GM12878 (cell line): ENCODE measurements around the gene HCFC1. TPM values are rescaled to one million over a fixed set of nuclear protein-coding genes. Genes with fewer than 3 reads are reported as not detected.
A peak's percentile ranks its signal among the peaks of the same experiment; 100 is the strongest.

Source experiments
- ATAC-seq: fragments of 200-7000 bp; cut with Tn5 transposase; 3 replicates; pipeline ENCODE4 v1.9.1; 2020; ENCODE audit warnings: mild to moderate bottlenecking, moderate library complexity
- BruUV-seq: library from RNA; stranded (reverse); fragments of 400-500 nt; replicated peaks from 2 replicates; lab custom pipeline; 2021; lab: Mats Ljungman, UMichigan
- CTCF ChIA-PET: fragments of 300-600 bp; sonication (Branson Sonifier 250); formaldehyde crosslinking; extraction: SDS; loops from one replicate; lab custom pipeline; 2021; ENCODE audit warnings: inconsistent platforms; lab: Yijun Ruan, JAX
- POLR2A ChIA-PET: fragments of 350-600 bp; formaldehyde crosslinking; extraction: SDS; loops from one replicate; lab custom pipeline; 2021; ENCODE audit warnings: inconsistent platforms; lab: Charles Lee
- RAD21 ChIA-PET: fragments of 300-600 bp; sonication (Branson Sonifier 250); formaldehyde crosslinking; loops from one replicate; lab custom pipeline; 2023; ENCODE audit warnings: antibody characterized with exemption; ENCODE audit not compliant: unreplicated experiment; lab: Charles Lee
- SMC1A ChIA-PET: fragments of 300-600 bp; sonication (Branson Sonifier 250); formaldehyde crosslinking; loops from one replicate; lab custom pipeline; 2023; ENCODE audit not compliant: unreplicated experiment, uncharacterized antibody; lab: Charles Lee
- DNase-seq: peaks from one replicate; pipeline ENCODE4 v3.0.0-alpha.2; 2011; ENCODE audit warnings: low read depth, low spot score
- FAIRE-seq: peaks from 3 replicates; lab custom pipeline; 2011; peaks lifted over from hg19 to GRCh38; lab: Jason Lieb, UNC
- H2AFZ ChIP-seq: 2 replicates; pipeline ENCODE4 v1.6.0; 2011; ENCODE audit warnings: low read depth, low read length, control low read depth; ENCODE audit not compliant: control insufficient read depth
- H3K27ac ChIP-seq: 2 replicates; pipeline ENCODE4 v1.5.1; 2011; ENCODE audit warnings: control low read depth; ENCODE audit not compliant: control insufficient read depth, insufficient read depth
- H3K27me3 ChIP-seq, 2 experiments: replicated peaks in 1 of 2; 2 replicates each; pipeline versions ENCODE4 v1.6.0 to v1.6.1; 2011; ENCODE audit warnings: low read length in 1 of 2; ENCODE audit not compliant: control insufficient read depth in 2 of 2, insufficient read depth in 2 of 2
- H3K36me3 ChIP-seq, 2 experiments: 2 replicates each; pipeline ENCODE4 v1.5.1; 2011; ENCODE audit warnings: low read length in 1 of 2; ENCODE audit not compliant: control insufficient read depth in 2 of 2, insufficient read depth in 2 of 2
- H3K4me1 ChIP-seq: 2 replicates; pipeline ENCODE4 v1.6.1; 2011; ENCODE audit warnings: mild to moderate bottlenecking, low read length, moderate library complexity, mixed read lengths; ENCODE audit not compliant: control insufficient read depth, insufficient read depth
- H3K4me2 ChIP-seq: 2 replicates; pipeline ENCODE4 v1.6.0; 2011; ENCODE audit warnings: control low read depth; ENCODE audit not compliant: control insufficient read depth, insufficient read depth
- H3K4me3 ChIP-seq: fragments of 200-600 bp; sonication (generic); 2 replicates; pipeline ENCODE4 v1.5.1; 2016
- H3K79me2 ChIP-seq: 2 replicates; pipeline ENCODE4 v1.6.0; 2011; ENCODE audit warnings: low read length; ENCODE audit not compliant: control insufficient read depth, insufficient read depth
- H3K9ac ChIP-seq: 2 replicates; pipeline ENCODE4 v1.8.0; 2011; ENCODE audit warnings: low read length, control low read depth, mixed read lengths; ENCODE audit not compliant: control insufficient read depth, insufficient read depth
- H3K9me3 ChIP-seq: replicated peaks from 3 replicates; pipeline ENCODE4 v1.5.1; 2011; ENCODE audit warnings: mild to moderate bottlenecking, low read length; ENCODE audit not compliant: control insufficient read depth, insufficient read depth
- H4K20me1 ChIP-seq: 2 replicates; pipeline ENCODE4 v1.6.0; 2011; ENCODE audit not compliant: control insufficient read depth, insufficient read depth
- CBFB ChIP-seq: IDR thresholded peaks from 2 replicates; pipeline ENCODE4 v1.6.1; 2016; ENCODE audit warnings: antibody characterized with exemption, low read depth
- CBX3 ChIP-seq: fragments of 200-600 bp; sonication (generic); IDR thresholded peaks from 2 replicates; pipeline ENCODE4 v1.6.1; 2016; ENCODE audit warnings: low read depth, borderline replicate concordance
- HDGF ChIP-seq: fragments of 450-650 bp; IDR thresholded peaks from 2 replicates; pipeline ENCODE4 v1.6.1; 2016; ENCODE audit warnings: antibody characterized with exemption
- PBX3 ChIP-seq: IDR thresholded peaks from 2 replicates; pipeline ENCODE4 v1.6.1; 2011; ENCODE audit warnings: mild to moderate bottlenecking, low read depth, low read length, moderate library complexity; ENCODE audit not compliant: insufficient replicate concordance
- RCOR1 ChIP-seq: conservative IDR thresholded peaks from 2 replicates; pipeline ENCODE4 v1.6.1; 2012; ENCODE audit warnings: low read depth, low read length, improper control_type of control experiment
- RELA ChIP-seq: fragments of 450-650 bp; IDR thresholded peaks from 2 replicates; pipeline ENCODE4 v1.8.0; 2014; ENCODE audit warnings: borderline replicate concordance; ENCODE audit not compliant: partially characterized antibody
- ZNF592 ChIP-seq: fragments of 450-650 bp; IDR thresholded peaks from 2 replicates; pipeline ENCODE4 v1.6.1; 2017; ENCODE audit warnings: mild to moderate bottlenecking, moderate library complexity
- ZNF687 ChIP-seq: fragments of 450-650 bp; IDR thresholded peaks from 2 replicates; pipeline ENCODE4 v1.6.1; 2017; ENCODE audit warnings: mild to moderate bottlenecking, moderate library complexity
- WGBS: methylation state at CpG from one replicate; pipeline ENCODE4 v1.1.6; 2016; ENCODE audit warnings: low lambda C conversion rate; ENCODE audit not compliant: insufficient replicate concordance, insufficient coverage; ENCODE audit errors: missing lambda C conversion rate; 5-methylcytosine and 5-hydroxymethylcytosine counted together
- in situ Hi-C: fragments of 300-500 bp; cut with MboI; formaldehyde crosslinking; loops from 9 replicates; pipeline ENCODE4 v1.14.3; 2018; ENCODE audit warnings: mixed read lengths
- intact Hi-C: fragments of 100-400 bp; cut with micrococcal nuclease; formaldehyde crosslinking; loops from one replicate; pipeline ENCODE4 v1.14.2; 2022; ENCODE audit not compliant: unreplicated experiment
- polyA plus RNA-seq, 11 experiments: library from polyadenylated mRNA; depleted of rRNA in 4 of 11; unstranded in 6 of 11; stranded (reverse) in 5 of 11; fragments of >200 nt; fragmentation: Nextera tagmentation in 4 of 11; fragmentation: Illumina TruSeq in 1 of 11; extraction: Ambion mirVana in 4 of 11; extraction: Trizol in 1 of 11; gene quantifications; 1 replicate in 1 of 11; 2 replicates in 10 of 11; pipeline versions ENCODE4 v1.2.1 to v1.2.3, GENCODE V29; 2011 to 2016; ENCODE audit warnings: inconsistent platforms in 2 of 11, missing spikeins in 2 of 11, low read depth in 1 of 11
- total RNA-seq, 4 experiments: library from RNA; depleted of rRNA in 3 of 4; stranded (reverse); fragments of >200 nt in 3 of 4; fragmentation: Illumina TruSeq in 1 of 4; extraction: Trizol in 1 of 4; gene quantifications; 2 replicates each; pipeline versions ENCODE4 v1.2.1 to v1.2.3, GENCODE V29; 2013 to 2021

The HCFC1 gene
- total and polyA plus RNA-seq, 10 of the 15 experiments (the other 5 are each of a cell fraction or from before 2014, with no cell fraction given): 3.9 to 92.7 (median 23.5) TPM

- TF ChIP-seq PBX3: no peak
- no peak for TF ChIP-seq RCOR1
Measured at GRCh38 chrX:153968255-153968654, 3.4 kb downstream of the HCFC1 start (continued).

- Histone ChIP-seq H2AFZ (no peak overlapping the region), H3K4me1 (peaks cover 9% of the 10 kb centered on the region), H3K4me2 (peak overlapping the region; percentile 81), H3K27me3 (no peaks in the 10 kb centered on the region), H3K9me3 (no peaks in the 10 kb centered on the region), H3K36me3 (peaks cover 6 to 10% of the 10 kb centered on the region in 2 experiments), H3K27ac (peak overlapping the region; percentile 50), H3K79me2 (peaks cover 70% of the 10 kb centered on the region), H4K20me1 (no peaks in the 10 kb centered on the region; the same call in 1 of the 2 replicates), H3K4me3 (peak overlapping the region; percentile 80), H3K9ac (peak overlapping the region; percentile 74)
- SMC1A ChIA-PET: interaction anchor here (0.5 to 4.7 kb wide), 10 partner anchors 13 to 53 kb away, joined by 3 to 21 read pairs (median 4); partner anchors contain the start of gene ARHGAP4
- WGBS: 46% methylated on average over 16 of the region's 16 CpGs
- intact Hi-C loops: no loop called here
- RAD21 ChIA-PET: interaction anchor here (0.9 to 6.4 kb wide), 10 partner anchors 13 to 125 kb away, joined by 3 to 48 read pairs (median 6); partner anchors contain the start of gene ARHGAP4
- POLR2A ChIA-PET: interaction anchor here (0.9 to 7.9 kb wide), 8 partner anchors 14 to 62 kb away, joined by 3 to 68 read pairs (median 5); partner anchors contain the start of gene ARHGAP4
- no peak for ATAC-seq
- in situ Hi-C loops: loop anchor here (10.0 kb wide), 1 partner anchor 1013 kb away; no protein-coding TSS in a partner anchor
- FAIRE-seq: no peak
- BruUV-seq: TSS peak; percentile 29
- DNase-seq: no peak
- CTCF ChIA-PET: interaction anchor here (0.6 to 5.9 kb wide), 14 partner anchors 8 to 51 kb away, joined by 3 to 40 read pairs (median 4); no protein-coding TSS in a partner anchor
- TF ChIP-seq ZNF687: no peak
- TF ChIP-seq CBFB: no peak
- TF ChIP-seq ZNF592: no peak
- no peak for TF ChIP-seq RELA
- peak; percentile 37; the same call in 1 of the 2 replicates for TF ChIP-seq HDGF
- no peak for TF ChIP-seq CBX3
Measured at GRCh38 chrX:153967536-153968224, 3.9 kb downstream of the HCFC1 start.
